IPS-NIHi7 (cell line): Measurements from ENCODE around the gene NABP2.
"Not testable (repeated sequence)": the region's sequence is repeated elsewhere in the genome, so short reads cannot be mapped to it uniquely, and the experiment has no call there.

Experiments
- DNase-seq: peaks from one replicate; pipeline ENCODE4 v3.0.0; 2012; ENCODE audit warnings: mixed read lengths; ENCODE audit errors: extremely low spot score

The NABP2 gene

DNA sequence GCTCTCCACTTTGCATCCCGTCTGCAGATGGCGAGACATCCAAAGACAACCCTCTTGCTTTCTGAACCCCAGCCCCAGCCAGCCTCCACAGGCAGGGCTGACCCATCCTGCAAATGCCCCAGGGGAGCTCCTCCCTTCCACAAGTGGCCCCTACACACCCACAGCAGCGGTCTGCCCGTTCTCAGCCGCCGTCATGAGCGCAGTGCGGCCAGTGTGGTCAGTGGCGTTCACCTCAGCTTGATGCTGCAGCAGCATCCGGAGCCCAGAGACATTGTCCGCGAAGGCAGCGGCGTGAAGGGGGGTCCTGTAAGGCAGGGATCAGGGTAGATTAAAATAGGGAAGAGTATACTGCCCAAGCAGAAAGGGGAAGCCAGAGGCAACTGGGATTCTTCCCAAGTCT is 20.4 kb downstream of the NABP2 start:
- DNase-seq, result no peak

DNA sequence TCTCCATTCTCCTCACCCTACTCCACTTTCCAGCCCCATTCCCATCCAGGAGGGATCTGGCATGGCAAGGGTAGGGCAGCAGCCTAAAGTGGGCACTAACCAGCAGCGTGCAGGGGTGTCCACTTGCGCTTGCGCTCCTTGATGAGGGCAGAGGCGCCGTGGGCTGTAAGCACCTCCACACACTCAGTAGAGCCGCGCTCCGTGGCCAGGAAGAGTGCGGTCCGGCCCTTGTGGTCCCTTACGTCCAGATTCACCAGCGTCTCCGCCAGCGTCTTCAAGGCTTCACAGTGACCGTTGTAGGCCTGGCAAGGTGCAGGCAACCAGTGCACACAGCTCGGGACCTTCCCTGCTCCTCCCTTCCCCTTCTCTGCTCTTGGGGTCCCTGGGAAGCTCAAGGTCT is 23.8 kb downstream of the NABP2 start:
- no peak for DNase-seq

DNA sequence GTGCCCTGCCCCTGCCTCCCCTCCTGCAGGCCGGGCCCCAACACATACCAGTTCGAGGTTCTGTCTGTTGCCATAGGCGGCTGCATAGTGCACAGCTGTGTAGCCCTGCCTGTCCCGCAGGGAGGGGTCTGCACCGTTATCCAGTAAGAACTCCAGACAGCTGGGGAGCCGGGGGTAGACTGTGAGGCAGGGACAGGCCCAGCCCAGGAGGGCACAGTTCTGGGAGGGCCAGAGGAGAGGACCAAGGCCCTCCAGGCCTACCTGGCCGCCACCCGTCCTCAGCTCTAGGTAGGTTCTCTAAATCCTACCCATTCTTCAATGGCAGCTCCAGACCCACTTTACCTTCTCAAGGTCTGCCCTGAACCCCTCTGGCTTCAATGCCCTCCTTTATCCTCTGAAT is 24.6 kb downstream of the NABP2 start:
- DNase-seq, result no peak

DNA sequence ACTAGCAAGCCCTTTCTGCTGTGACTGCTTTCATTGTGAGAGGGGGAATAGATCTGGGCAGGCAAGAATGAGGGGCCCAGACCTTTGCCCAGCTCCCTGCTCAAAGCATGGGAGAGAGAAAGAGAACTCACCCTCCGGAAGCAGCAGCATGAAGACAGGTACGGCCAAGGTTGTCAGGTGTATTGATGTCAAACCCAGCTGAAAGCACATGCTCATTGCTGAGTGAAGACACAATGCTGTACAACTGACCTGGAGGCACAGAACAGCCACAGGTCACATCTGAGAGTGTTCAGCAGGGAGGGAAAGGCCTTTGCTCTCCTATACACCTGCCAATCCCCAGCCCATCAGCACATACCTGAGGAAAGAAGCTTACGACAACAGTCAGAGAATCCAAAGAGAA is 28.5 kb downstream of the NABP2 start:
- DNase-seq, result no peak

DNA sequence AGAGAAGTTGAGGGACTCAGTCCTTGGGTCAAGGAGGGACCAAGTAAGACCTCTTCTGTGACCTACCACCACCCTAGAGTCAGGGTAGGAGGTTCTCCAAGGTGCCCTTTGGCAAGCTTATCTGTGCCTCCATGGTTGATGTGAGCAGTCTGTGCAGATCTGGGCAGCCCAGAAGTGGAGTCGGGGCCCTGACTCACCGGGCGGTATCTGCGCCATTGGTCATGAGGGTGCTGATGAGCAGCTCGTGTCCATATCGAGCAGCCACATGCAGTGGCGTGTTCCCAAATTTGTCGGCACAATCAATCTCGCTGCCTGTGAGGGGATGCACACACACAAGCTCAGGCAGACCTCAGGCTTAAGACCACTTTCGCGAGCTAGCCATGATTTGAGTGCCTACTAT is 28.9 kb downstream of the NABP2 start:
- DNase-seq, result no peak

DNA sequence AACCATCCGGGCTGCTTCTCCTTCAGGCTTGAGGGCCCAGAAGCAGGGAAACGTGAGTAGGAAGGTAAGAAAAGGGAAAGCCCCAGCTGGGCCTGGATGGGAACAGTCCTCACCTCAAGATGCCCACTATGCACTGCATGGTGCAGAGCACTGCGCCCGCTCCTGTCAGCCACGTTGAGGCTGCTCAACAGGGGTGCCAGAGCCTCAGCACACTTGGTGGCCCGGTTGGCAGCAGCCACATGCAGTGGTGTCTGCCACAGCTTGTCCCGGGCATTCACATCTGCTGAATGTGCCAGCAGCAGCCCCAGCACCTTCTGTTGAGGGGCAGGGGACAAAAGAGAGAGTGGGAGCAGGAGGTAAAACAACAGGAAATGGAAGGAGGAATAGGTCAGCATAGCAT is 31.5 kb downstream of the NABP2 start:
- DNase-seq, result no peak

DNA sequence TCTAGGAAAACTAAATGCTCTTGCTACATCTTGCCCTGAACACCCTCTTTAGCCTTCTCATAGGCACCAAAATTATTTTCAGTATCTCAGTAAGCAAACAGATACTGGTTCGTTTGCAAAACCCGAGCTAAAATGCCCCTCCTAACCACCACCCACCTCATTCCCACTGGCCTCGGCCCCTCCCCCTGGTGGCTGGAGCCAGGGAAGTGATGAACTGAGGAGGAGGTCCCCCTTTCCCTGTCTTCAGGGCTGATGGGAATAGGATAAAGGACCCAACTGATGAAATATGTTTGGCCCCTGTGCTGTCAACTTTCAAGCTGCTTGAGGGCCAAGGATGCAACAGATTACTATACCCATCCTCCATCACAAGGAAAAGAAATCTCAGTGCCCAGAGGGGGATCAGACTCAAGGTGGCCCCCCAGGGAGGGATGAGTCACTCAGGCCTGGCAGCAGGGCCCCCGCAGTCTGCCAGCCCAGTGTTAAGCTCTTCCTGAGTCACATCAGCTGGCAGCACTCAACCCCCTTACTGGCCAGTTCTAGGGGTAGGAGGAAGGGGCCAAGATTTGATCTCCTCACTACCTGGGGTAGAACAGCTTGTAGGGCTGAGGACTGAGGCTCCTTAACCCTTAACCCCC is 32.3 kb downstream of the NABP2 start:
- DNase-seq, result peak; percentile 57

DNA sequence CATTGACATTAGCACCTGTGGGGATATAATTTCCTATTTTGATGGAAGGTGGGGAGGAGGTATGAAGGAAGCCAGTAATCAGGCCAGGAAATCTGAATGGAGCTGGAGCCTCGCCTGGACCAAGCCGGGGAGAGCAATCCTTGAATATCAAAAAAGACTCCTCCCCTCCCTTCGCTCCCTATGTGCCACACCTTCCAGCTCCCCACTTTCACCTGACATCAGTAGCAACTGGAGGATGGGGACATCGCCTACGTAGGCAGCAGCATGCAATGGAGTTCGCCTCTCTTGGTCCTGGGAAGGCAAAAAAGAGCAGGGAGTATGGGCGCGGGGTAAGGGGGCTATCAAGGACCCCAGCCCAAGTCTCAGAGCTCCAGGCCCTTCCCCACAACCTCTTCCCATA is 32.9 kb downstream of the NABP2 start:
- no peak for DNase-seq

DNA sequence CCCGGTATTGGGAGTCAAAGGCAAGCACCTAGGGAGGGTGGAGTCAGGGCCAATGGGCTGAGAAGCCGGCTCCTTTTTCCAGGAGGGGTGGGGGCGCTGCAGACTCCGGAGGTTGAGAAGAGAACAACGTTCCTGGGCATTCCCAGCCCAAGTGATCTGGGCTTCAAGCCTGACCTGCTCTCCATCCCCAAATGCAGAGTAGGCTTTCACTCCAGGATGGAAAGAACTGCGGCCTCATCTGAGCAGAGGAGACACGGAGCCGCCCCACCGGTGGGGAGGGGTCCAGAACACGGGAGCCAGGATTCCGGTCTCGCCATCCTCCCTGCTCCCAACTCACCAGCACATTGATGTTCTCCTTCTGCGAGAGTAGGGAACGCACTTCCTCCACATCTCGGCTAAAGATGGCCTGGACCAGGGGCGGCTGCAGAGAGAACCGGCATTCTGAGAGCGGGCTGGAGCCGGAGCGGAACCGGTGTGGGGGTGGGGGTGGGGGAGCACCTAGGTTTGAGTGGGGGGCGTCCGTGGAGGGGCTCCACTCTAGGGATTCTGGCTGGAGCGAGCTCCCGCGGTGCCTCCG is 33.4 kb downstream of the NABP2 start:
- peak; percentile 90 for DNase-seq

DNA sequence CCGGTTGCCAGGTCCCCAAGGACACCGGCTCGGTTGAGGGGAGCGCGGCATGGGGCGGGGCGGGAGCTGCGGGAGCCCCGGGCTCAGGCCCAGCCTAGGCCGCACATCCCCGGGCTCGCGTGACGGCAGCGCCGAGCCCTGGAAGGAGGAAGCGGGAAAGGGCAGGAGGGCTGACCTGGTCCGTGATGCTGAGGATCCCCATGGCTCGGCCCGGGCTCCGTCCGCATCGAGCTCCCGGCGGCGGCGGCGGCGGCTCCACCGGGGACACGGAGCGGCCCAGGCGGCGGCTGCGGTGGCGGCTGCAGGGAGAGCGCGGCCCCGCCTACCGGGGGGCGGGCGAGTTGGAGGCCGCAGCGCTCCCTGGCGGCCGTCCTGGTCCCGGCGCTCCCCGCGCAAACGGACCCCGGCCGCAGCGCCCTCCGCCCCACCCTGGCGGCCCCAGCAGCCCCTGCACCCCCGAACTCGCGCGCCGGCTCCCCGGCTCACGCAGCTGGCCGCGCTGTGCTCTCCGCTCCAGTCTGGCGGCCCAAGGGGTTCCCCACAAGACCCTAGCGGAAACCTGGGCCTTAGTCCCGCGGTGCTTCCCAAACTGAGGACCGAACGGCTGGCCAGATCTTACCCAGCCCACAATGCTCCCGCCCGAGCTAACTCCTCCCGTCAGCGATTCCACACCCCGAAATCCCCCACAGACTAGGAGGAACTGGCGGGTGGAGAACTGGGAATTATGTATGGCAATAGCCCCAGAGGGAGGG is 34.1 kb downstream of the NABP2 start, which contains the start of gene ANKRD52:
Gene ANKRD52 (minus strand): TSS at position 317 of the 752 bp plus-strand sequence. CDS start 115 bp downstream, at position 202.
- DNase-seq, result peak; percentile 94

DNA sequence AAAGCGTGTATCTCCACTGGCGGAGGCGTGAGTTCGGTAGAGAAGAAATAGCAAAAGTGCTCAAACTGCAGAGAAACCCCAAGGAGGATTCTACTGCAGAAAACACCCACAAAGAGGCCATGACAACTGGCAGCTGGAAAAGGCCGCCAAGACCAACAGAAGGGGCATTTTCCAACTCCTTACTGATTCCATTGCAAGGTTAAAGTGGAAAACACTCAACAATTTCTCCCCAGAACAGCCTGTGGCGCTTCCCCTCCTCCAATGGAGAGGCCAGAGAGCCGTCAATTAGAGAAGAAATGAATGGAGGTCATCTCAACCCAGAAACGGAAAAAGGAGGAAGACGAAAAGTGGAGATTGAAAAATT is 34.7 kb downstream of the NABP2 start:
- no peak for DNase-seq

DNA sequence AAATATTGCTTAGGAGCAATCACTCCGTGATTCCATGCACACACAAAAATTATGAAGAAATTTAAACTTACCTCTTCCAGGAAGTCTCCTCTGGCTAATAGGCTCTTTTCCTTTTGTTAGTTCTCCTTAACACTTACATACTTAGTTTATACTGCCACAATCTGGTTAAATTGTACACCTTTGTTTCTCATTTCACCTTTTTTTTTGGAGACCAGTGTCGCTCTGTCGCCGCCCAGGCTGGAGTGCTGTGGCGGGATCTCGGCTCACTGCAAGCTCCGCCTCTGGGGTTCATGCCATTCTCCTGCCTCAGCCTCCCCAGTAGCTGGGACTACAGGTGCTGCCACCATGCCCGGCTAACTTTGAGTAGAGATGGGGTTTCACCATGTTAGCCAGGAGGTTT is 36.2 kb downstream of the NABP2 start:
- DNase-seq, result no peak

DNA sequence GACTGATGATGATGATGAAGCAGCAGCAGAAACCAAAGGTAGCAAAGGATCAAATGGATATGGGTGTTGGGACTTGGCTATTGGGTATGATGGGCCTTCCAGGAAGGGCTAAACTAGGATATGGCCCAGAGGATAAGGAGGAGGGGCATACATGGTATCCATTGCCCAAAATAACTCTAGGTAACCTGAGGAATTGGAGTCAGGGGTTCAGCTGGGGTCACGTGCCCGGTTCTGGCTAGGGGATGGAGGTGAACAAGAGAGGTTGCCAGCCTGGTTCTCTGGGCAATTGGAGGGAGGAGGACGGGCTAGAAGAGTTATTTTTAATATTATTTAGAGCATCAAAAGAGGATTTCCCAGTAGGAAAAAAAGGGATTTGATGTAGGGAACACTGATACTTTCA is 36.8 kb downstream of the NABP2 start:
- DNase-seq, result no peak

DNA sequence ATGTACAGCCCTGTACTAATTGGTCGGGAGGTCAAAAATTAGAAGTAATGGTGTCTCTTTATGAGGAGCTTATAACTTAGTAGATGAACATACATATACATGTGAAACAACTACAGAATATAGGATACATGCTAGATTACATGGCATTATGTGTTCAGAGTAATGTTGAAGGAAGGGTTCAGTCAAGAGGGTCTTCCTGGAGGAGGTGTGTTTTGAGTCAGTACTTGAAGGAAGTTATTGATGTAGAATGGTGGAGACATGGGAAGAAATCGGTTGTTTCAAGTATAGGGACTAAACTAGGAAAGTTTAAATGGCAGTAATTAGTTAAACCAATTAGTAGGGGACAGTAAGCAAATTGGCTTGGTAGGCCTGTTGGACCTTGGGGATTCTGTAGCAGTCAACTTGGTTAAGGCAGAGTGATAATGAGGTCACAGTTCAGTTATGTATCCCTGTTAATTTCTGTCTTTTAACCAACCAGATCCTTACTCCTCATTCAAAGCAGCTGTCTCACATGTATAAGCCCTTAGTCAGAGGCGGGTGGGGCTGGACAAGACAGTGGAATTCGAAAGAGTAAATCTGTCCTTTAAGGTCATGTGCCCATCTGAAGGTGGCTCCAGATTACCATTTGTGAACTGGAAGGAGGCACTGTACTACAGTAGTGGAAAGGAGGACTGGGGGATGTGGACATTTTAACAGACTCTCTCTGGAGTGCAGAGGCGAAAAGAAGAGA is 37.5 kb downstream of the NABP2 start:
- no peak for DNase-seq

DNA sequence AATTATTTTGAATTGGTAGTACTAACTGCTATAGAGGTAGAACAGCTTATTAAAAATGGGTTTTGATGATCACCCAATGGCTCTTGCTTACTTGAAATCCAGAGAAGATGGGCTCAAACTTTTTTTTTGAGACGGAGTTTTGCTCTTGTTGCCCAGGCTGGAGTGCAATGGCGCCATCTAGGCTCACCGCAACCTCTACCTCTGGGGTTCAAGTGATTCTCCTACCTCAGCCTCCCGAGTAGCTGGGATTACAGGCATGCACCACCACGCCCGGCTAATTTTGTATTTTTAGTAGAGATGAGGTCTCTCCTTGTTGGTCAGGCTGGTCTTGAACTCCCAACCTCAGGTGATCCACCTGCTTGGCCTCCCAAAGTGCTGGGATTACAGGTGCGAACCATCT is 38.8 kb downstream of the NABP2 start:
- not testable (repeated sequence) for DNase-seq

DNA sequence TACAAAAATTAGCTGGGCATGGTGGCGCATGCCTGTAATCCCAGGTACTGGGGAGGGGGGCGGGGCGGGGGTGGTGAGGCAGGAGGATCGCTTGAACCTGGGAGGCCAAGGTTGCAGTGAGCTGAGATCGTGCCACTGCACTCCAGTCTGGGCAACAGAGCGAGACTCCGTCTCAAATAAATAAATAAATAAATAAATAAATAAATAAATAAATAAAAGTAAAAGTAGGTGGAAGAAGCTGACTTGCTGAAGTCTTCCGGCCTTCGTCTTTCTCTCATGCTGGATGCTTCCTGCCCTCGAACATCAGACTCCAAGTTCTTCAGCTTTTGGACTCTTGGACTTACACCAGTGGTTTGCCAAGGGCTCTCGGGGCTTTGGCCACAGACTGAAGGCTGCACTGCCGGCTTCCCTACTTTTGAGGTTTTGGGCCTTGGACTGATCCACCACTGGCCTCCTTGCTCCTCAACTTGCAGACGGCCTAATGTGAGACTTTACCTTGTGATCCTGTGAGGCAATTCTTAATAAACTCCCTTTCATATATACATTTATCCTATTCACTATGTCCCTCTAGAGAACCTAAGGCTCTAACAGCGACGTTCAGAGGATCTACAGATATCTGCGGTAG is 42.0 kb downstream of the NABP2 start:
- not testable (repeated sequence) for DNase-seq

DNA sequence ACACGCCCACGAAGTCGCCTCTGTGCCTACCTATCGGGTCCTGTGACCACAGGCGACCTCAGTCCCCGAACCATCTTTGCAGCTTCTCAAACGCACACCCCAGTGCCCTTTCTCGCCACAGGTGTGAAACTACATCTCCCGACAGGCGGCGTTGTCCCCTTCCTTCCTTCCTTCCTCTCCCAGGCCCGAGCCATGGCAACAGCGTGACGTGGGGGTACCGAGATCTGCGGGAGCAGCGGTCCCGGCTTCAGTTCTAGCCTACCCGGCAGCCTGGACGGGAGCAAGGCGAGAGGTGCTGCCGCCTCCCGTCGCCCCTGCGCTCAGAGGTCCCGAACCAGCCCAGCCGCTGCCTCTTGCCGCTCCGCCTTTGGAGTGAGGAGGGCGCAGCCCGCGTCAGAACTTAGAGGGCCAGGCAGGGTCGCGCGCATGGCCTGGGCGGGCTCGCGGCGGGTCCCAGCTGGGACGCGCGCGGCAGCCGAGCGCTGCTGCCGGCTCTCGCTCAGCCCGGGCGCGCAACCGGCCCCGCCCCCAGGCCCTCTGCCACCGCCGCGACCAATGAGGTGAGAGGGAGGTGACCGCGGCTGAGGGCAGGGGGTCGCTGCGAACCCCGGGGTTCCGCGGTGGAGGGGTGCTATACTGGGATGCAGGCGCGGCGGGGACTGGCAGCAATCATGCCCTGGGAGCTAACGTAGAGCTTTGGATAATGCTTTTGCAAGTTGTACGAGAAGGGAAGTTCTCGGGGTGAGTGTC is 42.7 kb downstream of the NABP2 start, which contains the start of gene COQ10A:
Gene COQ10A (plus strand): TSS at position 250 of the 750 bp plus-strand sequence. CDS start 177 bp downstream, at position 427.
- DNase-seq, result peak; percentile 99

DNA sequence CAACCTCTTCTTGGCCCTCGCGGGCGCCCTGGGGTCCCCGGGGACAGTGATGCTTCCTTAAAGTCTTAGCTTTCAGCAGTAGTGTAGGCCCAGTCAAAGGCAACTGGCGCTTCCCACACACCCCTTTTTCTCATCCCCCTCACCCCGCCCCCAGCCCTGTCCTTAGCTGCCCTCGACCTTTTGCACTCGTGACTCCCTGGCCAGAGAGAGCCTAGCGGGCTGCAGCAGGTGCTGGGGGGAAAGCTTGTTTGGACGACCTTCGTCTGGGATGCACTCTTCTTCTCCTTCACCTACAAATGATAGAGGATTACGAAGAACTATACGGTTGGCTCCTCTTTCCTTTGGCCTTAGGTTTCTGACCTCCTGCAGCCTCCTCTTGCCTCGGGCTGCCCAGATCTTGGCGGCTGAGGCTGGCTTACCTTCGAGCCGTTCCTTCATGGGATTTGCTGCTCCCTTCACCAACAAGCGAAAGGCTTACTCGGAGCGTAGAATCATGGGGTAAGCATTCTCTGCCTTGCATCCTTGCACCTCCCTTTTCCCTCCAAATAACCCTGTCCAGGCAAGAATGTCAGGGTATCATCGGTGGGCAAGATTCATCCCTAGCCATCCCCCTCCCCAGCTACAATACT is 43.4 kb downstream of the NABP2 start:
- DNase-seq, result peak; percentile 56

DNA sequence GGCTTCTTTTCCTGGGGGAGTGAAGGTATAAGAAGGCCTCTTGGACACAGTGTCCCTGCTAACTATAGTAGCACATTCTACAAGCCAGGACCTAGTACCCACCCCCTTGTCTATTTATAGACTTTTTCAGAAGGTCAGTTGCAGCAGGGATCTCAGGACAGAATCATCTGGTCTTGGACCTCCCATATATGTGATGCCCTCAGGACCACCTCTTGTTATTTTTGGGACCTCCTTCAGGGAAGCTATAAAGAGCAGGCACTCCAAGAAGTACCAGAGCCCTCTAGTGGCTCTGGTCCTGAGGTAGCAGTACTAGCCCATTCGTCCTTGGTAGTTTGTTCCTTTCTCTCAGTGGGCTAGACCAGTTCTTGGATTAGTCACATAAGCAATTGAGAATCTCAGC is 46.9 kb downstream of the NABP2 start:
- DNase-seq, result peak; percentile 71

DNA sequence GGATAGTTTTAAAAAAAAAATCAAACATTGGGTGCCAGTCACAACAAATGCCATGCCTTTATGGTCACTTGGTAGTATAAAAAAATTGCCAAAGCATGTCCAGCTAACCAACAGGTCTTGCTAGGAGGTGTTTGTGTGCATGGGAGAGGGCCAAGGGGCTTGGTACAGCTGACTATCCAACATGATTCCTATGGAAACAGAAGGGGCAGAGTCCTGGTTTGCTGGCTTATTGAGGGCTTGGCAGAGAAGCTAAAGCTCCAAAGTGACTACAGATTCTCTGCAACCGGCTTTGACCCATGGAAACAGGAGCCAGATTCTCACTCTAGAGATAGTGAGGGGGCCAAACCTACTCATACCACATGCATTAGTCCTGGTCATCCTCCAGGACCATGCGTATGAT is 48.3 kb downstream of the NABP2 start:
- DNase-seq, result not testable (repeated sequence)

DNA sequence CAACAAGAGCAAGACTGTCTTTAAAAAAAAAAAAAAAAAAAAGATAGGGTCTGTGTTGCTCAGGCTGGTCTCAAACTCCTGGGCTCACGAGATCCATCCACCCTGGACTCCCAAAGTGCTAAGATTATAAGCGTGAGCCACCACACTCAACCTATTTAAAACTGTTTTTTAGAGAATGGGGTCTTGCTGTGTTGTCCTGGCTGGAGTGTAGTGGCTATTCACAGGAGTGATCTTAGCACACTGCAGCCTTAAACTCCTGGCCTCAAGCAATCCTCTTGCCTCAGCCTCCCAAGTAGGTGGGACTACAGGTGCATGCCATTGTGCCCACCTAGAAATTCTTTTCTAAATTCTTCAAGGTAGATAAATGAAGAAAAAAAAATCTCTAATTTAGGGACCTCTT is 50.2 kb downstream of the NABP2 start:
- no peak for DNase-seq
